Fibroblast of mammary gland (primary cell): ENCODE data around the gene SLC17A3.

Source experiments
- DNase-seq: peaks from one replicate; pipeline ENCODE4 v3.0.0-alpha.2; 2010; ENCODE audit warnings: low read depth
- H3K4me3 ChIP-seq: 2 replicates; pipeline ENCODE4 v1.5.1; 2011; ENCODE audit warnings: low read depth, mild to moderate bottlenecking, low read length, moderate library complexity; ENCODE audit not compliant: control insufficient read depth
- CTCF ChIP-seq: conservative IDR thresholded peaks from 2 replicates; pipeline ENCODE4 v1.5.1; 2011; ENCODE audit warnings: low read depth, low read length, inconsistent platforms; ENCODE audit not compliant: control insufficient read depth, insufficient read depth

Gene SLC17A3

GRCh38 chr6:25916330-25916729, 42.3 kb upstream of the SLC17A3 start:
- no peak overlapping the region for H3K4me3 ChIP-seq
- DNase-seq = no peak
- TF ChIP-seq CTCF = no peak

GRCh38 chr6:25913741-25914140, 39.7 kb upstream of the SLC17A3 start:
- no peak overlapping the region for H3K4me3 ChIP-seq
- TF ChIP-seq CTCF = no peak
- DNase-seq = no peak

- no peak for DNase-seq
- H3K4me3 ChIP-seq = no peak overlapping the region
- no peak for TF ChIP-seq CTCF
Observed at GRCh38 chr6:25911351-25911750, 37.3 kb upstream of the SLC17A3 start.

GRCh38 chr6:25907475-25908014, 33.5 kb upstream of the SLC17A3 start:
- H3K4me3 ChIP-seq = no peak overlapping the region
- no peak for DNase-seq
- TF ChIP-seq CTCF = no peak

- DNase-seq = no peak
- H3K4me3 ChIP-seq = no peak overlapping the region
- TF ChIP-seq CTCF = no peak
Observed at GRCh38 chr6:25903467-25904099, 29.5 kb upstream of the SLC17A3 start.

GRCh38 chr6:25902071-25902470, 28.0 kb upstream of the SLC17A3 start:
- no peak overlapping the region for H3K4me3 ChIP-seq
- TF ChIP-seq CTCF = no peak
- DNase-seq = no peak

GRCh38 chr6:25900843-25901242, 26.8 kb upstream of the SLC17A3 start:
- no peak for TF ChIP-seq CTCF

More at GRCh38 chr6:25900843-25901242, 26.8 kb upstream of the SLC17A3 start:
- no peak for DNase-seq
- no peak overlapping the region for H3K4me3 ChIP-seq
